HepG2 (cell line): ENCODE data around the gene ZKSCAN1. TPM values are rescaled to one million over a fixed set of nuclear protein-coding genes. Genes with fewer than 3 reads are reported as not detected.

Experiments used
- AKNA ChIP-seq: sonication (generic); formaldehyde crosslinking; IDR thresholded peaks from 2 replicates; pipeline ENCODE4 v1.4.0; 2020; ENCODE audit warnings: missing genetic modification reagents, borderline replicate concordance
- ARNT ChIP-seq: fragments of 450-650 bp; IDR thresholded peaks from 2 replicates; pipeline ENCODE4 v1.6.1; 2017
- FOXP4 ChIP-seq: sonication (generic); formaldehyde crosslinking; IDR thresholded peaks from 2 replicates; pipeline ENCODE4 v1.4.0; 2020; ENCODE audit warnings: missing genetic modification reagents
- HDAC1 ChIP-seq: sonication (generic); formaldehyde crosslinking; IDR thresholded peaks from 2 replicates; pipeline ENCODE4 v1.5.1; 2020; ENCODE audit warnings: mild to moderate bottlenecking, missing genetic modification reagents
- KLF13 ChIP-seq: sonication (generic); formaldehyde crosslinking; IDR thresholded peaks from 2 replicates; pipeline ENCODE4 v1.4.0; 2020; ENCODE audit warnings: mild to moderate bottlenecking, missing genetic modification reagents
- MAFG ChIP-seq: sonication (generic); formaldehyde crosslinking; IDR thresholded peaks from 2 replicates; pipeline ENCODE4 v1.5.1; 2020; ENCODE audit warnings: mild to moderate bottlenecking, missing genetic modification reagents
- MIER2 ChIP-seq: IDR thresholded peaks from 2 replicates; pipeline ENCODE4 v1.6.1; 2016; ENCODE audit warnings: missing biosample characterization, missing genetic modification reagents
- RXRA ChIP-seq: sonication (generic); formaldehyde crosslinking; IDR thresholded peaks from 2 replicates; pipeline ENCODE4 v1.5.1; 2020; ENCODE audit warnings: missing genetic modification reagents
- ZC3H13 ChIP-seq: sonication (generic); formaldehyde crosslinking; IDR thresholded peaks from 2 replicates; pipeline ENCODE4 v1.8.1; 2023; ENCODE audit warnings: mild to moderate bottlenecking, missing genetic modification reagents, moderate library complexity
- ZNF10 ChIP-seq: sonication (generic); formaldehyde crosslinking; IDR thresholded peaks from 2 replicates; pipeline ENCODE4 v1.4.0; 2020; ENCODE audit warnings: mild to moderate bottlenecking, low read depth, missing genetic modification reagents, borderline replicate concordance
- ZNF343 ChIP-seq: sonication (generic); formaldehyde crosslinking; IDR thresholded peaks from 2 replicates; pipeline ENCODE4 v1.4.0; 2020; ENCODE audit warnings: mild to moderate bottlenecking, missing genetic modification reagents
- ZNF616 ChIP-seq: sonication (generic); formaldehyde crosslinking; IDR thresholded peaks from 2 replicates; pipeline ENCODE4 v1.5.0; 2020; ENCODE audit warnings: low read depth, mild to moderate bottlenecking, missing genetic modification reagents
- polyA plus RNA-seq, 8 experiments: library from polyadenylated mRNA; depleted of rRNA in 3 of 8; stranded (reverse) in 7 of 8; unstranded in 1 of 8; fragments of >200 nt; fragmentation: Illumina TruSeq in 4 of 8; extraction: Trizol in 4 of 8; gene quantifications; 2 replicates each; pipeline versions ENCODE4 v1.2.1 to v1.2.3, GENCODE V29; 2011 to 2016; ENCODE audit warnings: low read depth in 4 of 8, missing spikeins in 1 of 8, mixed read lengths in 1 of 8; ENCODE audit not compliant: insufficient read depth in 1 of 8
- total RNA-seq, 5 experiments: library from RNA; depleted of rRNA; stranded (reverse); fragments of >200 nt; fragmentation: Illumina TruSeq; extraction: Trizol; gene quantifications; 2 replicates each; pipeline ENCODE4 v1.2.3, GENCODE V29; 2016; ENCODE audit warnings: low read depth in 1 of 5
- TF ChIP-seq, protein P1 (sequence below): IDR thresholded peaks from 2 replicates; pipeline ENCODE4 v1.6.1; 2016; ENCODE audit warnings: low read depth, missing genetic modification reagents, missing compliant biosample characterization
- TF ChIP-seq, protein P2 (sequence below): sonication (generic); formaldehyde crosslinking; conservative IDR thresholded peaks from 2 replicates; pipeline ENCODE4 v1.8.0; 2022; ENCODE audit warnings: low read depth, missing genetic modification reagents

The ZKSCAN1 gene
- total and polyA plus RNA-seq, 2 of the 13 experiments (the other 11 are each of a cell fraction or from before 2014, with no cell fraction given): 46.4 to 60.6 TPM

DNA sequence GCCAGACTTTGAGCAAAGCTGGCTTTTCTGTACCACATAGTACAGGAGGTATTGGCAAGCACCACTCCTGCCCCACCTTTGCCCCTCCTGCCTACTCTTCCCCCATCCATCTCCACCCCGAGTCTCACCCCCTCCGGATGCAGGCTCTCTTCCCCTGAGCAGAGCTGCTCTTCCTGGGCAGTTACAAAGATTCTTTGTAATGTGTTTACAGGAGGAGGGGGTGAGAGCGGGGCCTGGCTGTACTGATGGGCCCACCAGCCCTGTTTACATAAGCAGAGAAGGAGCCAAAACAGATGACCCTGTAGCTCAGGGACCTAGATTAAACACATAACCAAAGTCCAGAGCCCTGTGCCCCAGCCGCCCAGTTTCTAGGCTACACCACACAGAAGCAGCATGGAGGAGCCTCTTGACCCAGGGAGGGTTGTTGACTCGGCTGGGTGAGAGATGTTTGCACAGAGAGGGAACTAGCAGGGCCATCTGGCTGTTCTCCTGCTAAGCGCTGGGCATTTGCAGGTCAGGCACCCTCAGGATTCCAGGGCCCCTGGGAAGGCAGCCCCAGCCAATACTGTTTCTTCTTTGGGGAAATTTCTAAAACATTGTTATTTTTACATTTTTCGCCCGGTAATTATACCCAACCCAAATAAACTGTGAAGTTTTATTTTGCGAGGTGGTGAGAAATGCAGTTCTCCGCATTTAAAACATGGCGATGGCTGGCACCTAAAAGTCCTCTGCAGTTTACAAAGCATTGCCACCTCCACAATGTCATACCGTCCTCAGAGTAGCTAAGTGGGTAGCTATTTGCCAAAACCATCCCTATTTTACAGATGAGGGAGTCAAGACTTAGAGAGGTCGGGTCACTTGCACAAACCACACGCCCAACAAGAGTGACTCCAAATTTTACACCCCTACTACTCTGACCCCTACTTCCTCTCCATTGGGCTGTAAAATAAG is 11.4 kb upstream of the ZKSCAN1 start (continued):
- TF ChIP-seq, protein P1, sequence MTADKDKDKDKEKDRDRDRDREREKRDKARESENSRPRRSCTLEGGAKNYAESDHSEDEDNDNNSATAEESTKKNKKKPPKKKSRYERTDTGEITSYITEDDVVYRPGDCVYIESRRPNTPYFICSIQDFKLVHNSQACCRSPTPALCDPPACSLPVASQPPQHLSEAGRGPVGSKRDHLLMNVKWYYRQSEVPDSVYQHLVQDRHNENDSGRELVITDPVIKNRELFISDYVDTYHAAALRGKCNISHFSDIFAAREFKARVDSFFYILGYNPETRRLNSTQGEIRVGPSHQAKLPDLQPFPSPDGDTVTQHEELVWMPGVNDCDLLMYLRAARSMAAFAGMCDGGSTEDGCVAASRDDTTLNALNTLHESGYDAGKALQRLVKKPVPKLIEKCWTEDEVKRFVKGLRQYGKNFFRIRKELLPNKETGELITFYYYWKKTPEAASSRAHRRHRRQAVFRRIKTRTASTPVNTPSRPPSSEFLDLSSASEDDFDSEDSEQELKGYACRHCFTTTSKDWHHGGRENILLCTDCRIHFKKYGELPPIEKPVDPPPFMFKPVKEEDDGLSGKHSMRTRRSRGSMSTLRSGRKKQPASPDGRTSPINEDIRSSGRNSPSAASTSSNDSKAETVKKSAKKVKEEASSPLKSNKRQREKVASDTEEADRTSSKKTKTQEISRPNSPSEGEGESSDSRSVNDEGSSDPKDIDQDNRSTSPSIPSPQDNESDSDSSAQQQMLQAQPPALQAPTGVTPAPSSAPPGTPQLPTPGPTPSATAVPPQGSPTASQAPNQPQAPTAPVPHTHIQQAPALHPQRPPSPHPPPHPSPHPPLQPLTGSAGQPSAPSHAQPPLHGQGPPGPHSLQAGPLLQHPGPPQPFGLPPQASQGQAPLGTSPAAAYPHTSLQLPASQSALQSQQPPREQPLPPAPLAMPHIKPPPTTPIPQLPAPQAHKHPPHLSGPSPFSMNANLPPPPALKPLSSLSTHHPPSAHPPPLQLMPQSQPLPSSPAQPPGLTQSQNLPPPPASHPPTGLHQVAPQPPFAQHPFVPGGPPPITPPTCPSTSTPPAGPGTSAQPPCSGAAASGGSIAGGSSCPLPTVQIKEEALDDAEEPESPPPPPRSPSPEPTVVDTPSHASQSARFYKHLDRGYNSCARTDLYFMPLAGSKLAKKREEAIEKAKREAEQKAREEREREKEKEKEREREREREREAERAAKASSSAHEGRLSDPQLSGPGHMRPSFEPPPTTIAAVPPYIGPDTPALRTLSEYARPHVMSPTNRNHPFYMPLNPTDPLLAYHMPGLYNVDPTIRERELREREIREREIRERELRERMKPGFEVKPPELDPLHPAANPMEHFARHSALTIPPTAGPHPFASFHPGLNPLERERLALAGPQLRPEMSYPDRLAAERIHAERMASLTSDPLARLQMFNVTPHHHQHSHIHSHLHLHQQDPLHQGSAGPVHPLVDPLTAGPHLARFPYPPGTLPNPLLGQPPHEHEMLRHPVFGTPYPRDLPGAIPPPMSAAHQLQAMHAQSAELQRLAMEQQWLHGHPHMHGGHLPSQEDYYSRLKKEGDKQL (CRISPR knock-in tag): peak; percentile 87
- TF ChIP-seq FOXP4 (CRISPR knock-in tag): peak; percentile 98
- TF ChIP-seq ZC3H13 (CRISPR knock-in tag): peak; percentile 71; the same call in 1 of the 2 replicates
- TF ChIP-seq KLF13 (CRISPR knock-in tag): no peak
- TF ChIP-seq AKNA: no peak
- peak; percentile 98 for TF ChIP-seq RXRA
- TF ChIP-seq, protein P2, sequence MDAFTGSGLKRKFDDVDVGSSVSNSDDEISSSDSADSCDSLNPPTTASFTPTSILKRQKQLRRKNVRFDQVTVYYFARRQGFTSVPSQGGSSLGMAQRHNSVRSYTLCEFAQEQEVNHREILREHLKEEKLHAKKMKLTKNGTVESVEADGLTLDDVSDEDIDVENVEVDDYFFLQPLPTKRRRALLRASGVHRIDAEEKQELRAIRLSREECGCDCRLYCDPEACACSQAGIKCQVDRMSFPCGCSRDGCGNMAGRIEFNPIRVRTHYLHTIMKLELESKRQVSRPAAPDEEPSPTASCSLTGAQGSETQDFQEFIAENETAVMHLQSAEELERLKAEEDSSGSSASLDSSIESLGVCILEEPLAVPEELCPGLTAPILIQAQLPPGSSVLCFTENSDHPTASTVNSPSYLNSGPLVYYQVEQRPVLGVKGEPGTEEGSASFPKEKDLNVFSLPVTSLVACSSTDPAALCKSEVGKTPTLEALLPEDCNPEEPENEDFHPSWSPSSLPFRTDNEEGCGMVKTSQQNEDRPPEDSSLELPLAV (CRISPR knock-in tag): no peak
- TF ChIP-seq ARNT: no peak
- TF ChIP-seq MAFG (CRISPR knock-in tag): no peak
- no peak for TF ChIP-seq ZNF10 (CRISPR knock-in tag)
- TF ChIP-seq ZNF343: peak; percentile 98
- TF ChIP-seq MIER2 (CRISPR knock-in tag): peak; percentile 50; the same call in 1 of the 2 replicates
- peak; percentile 97 for TF ChIP-seq HDAC1 (CRISPR knock-in tag)
- no peak for TF ChIP-seq ZNF616 (CRISPR knock-in tag)
